ENCODE results near the gene CUEDC1.

DNA sequence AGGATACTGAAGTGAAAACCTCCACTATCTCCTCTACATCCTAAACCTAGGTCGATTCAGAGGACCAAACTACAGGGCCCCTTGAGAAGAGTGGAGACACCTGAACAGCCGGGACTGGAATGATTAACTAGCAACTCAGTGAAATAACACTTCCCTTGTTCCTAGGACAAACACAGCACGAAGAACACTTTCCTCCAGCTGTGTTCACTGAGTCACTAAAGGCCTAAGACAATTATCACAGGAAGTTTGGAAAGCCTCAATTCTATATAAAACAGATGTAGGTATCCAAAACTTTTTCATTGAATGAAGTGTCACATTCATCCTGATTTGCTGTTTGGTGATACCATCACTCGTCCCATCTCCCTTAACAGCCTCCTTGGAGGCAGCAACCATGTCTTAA, 15.5 kb upstream of the CUEDC1 start:
- TF ChIP-seq, protein P1, sequence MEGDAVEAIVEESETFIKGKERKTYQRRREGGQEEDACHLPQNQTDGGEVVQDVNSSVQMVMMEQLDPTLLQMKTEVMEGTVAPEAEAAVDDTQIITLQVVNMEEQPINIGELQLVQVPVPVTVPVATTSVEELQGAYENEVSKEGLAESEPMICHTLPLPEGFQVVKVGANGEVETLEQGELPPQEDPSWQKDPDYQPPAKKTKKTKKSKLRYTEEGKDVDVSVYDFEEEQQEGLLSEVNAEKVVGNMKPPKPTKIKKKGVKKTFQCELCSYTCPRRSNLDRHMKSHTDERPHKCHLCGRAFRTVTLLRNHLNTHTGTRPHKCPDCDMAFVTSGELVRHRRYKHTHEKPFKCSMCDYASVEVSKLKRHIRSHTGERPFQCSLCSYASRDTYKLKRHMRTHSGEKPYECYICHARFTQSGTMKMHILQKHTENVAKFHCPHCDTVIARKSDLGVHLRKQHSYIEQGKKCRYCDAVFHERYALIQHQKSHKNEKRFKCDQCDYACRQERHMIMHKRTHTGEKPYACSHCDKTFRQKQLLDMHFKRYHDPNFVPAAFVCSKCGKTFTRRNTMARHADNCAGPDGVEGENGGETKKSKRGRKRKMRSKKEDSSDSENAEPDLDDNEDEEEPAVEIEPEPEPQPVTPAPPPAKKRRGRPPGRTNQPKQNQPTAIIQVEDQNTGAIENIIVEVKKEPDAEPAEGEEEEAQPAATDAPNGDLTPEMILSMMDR (conservative IDR thresholded peaks at IDR 0.05; ENCODE audit: low read depth, low read length) = no peak
- TF ChIP-seq EZH2 (IDR thresholded peaks at IDR 0.05; ENCODE audit: borderline replicate concordance, low read depth, low read length, poor library complexity, severe bottlenecking) = no peak
